ENCODE data around the gene ETNK2.

Gene ETNK2

DNA sequence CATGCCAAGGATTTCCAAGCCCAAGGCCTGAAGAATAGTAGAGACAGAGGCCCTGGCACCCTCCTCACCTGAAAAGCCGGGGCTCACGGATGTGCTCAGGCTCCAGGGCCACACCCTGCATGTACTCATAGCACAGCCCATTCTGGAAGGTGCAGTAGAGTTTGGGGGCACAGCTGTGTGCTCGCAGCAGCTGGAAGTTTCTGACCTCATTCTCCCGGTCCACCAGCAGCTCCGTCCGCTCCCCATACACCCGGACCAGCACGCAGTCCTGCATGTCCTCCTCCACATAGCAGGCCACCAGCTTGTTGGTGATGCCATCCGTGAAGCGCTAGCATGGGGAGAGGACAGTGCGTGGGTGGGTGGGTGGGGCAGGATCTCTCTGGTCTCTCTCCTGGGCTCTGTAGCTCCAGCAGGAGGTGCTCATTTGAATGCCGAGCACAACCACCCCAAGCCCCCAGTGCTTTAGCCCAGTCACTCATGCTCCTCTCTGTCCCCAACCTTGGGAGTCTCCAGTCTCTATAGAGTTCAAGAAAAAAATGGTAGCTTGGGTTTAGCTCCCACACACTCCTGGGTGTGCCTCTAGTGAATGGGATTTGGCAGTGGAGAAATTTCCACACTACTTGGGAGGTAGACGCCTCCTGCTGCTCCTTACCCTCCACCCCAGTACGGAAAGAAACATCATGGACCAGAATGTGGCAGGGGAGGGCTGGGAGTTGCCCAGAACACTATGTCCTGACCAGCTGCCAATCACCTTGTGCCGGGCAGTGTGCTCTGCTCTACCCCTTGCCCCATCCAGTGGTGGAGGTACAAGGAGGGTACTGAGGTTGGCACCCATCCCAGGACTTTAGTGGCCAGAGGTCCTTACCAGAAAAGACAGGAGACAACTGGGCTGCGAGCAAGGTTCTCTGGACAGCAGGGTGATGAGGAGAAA is 1.9 kb downstream of the ETNK2 start:
- peak in 1 of 51 donors; percentile 9 for DNase-seq

DNA sequence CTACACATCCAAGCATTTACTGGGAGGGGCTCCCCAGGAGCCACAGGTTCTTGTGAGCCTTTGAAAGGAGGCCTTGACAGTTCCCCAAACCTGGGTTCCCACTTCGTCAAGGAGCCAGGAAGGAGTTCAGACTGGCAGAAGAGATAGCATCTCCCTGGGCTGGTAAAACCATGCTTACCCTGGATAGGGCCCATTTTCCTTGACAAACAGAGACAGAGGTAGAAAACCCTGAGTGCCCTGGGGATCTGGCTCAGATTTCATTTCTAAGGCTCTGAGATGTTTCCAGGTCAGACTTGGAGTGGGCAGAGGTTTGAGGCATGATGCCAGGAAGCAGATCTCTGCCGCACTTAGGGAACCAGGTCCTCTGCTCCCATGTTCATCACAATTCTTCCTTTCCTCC is 2.7 kb downstream of the ETNK2 start:
- no peak for DNase-seq

- DNase-seq = peak in 2 of 51 donors; percentile 10 to 11
Observed at GRCh38 chr1:204147406-204148383, 4.1 kb downstream of the ETNK2 start.

- DNase-seq = no peak
Observed at GRCh38 chr1:204146965-204147364, 4.9 kb downstream of the ETNK2 start.

DNA sequence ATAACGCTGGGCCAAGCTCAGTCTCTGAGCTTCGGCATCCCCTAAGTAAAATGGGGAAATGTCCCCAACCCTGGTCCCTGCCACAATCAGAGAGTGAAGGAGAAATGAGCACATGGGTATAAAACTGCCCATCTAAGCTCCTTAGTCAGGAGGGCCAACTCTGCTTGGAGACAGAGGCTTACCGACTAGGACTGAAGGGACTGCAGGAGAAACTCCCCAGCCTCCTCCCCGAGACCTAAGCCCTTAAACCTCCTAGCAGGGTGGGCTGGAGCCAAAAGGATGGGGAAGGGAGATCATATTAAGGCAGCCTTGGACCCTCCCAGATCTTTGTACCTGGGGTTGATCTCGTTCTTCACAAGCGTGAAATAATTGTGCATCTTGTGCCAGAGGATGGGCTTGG is 5.5 kb downstream of the ETNK2 start:
- no peak for DNase-seq

DNA sequence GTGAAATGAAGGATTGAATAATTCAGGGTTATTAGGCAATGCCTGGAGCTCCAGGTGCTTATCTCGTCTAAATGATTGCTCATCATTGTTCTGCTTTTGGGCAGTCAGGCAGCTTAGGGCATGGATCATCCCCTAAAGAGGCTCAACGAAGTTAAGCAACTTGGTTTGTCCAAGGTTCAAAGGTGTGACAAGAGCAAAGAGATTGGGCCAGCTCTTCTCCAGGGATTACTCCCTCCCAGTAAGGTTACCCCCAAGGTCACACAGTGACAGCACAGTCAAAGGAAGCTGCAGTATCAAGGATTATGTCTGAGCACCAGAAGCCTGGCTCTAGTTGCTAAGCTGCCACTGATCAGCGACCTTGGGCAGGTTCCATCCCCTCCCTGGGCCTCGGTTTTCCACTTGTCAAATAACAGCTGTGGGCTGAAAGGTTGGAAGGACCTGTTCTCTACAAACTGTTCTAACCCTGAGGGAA is 6.8 kb downstream of the ETNK2 start:
- DNase-seq = no peak

DNA sequence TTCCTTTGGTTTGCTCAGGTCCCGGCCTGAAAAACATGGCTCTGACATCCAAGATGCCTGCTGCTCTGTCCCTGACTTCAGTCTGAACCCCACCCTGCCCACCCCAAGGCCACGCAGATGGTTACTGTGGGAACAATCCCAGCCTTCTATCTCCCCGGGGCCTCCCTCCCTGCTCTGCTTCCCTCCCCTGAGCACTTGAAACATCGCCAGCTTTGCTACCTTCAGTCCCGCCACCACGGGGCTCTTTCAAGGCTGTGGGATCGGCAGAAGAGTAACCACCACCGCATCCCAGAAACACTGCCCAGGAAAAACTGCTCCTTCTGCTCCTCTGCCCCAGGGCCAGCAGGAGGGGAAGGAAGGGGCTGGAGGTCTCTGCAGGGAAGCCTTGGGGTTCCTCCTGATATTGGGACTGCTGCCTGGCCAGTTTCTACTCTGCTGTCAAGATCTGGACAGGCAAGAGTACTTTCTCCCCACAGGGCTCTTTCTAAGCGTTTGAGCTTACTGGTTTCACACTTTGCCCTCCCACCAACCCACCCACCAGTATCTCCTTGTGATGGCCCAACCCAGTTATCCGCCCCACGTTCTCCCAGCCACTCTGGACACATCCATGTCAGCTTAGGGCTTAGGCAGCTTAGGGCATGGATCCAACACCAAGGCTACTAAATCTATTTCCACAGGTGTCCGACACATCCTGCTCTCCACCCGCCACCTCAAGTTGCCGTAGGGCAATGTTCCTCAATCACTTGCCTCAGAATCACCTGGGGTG is 8.4 kb downstream of the ETNK2 start:
- DNase-seq = no peak

GRCh38 chr1:204142032-204142974 is 9.5 kb downstream of the ETNK2 start:
- DNase-seq = no peak

DNA sequence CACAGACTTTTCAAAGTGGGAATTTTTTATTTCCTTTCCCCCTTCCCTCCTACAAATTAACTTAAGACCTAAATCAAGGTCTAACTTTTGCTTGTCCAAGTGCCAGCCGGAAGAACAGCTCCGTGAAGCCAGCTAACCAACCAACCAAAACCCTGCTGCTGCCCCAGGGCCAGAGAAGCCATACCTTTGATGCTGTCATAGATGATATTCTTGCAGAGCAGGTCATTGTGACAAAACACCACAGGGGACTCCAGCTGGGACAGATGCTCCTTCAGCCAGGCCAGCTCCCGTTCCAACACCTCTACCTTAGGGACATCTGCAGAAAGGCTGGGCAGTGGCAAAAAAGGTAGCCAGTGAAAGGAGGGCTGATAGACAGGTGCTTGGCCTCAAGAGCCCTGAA is 10.7 kb downstream of the ETNK2 start:
- no peak for DNase-seq

GRCh38 chr1:204139952-204140351 is 11.9 kb downstream of the ETNK2 start:
- DNase-seq = no peak

DNA sequence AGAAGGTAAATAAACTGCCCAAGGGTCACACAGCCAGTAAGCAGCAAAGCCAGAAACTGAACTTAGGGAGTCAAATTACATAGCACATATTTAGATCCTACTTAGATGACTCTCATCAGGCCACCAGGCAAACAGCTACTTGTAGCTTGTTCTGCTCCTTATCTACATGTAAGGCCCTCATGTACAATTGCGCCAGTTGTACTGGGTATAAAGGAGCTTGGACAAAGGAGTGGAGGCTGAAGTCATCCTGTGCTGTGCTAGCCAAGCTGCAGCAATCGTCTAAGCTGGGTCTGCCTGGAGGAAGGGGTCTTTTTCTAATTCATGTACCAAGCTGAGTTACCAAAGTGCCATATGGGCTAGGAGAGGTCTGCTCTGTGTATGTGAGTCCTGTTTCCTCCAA is 12.8 kb downstream of the ETNK2 start:
- no peak for DNase-seq

GRCh38 chr1:204136814-204137213 is 15.0 kb downstream of the ETNK2 start:
- no peak for DNase-seq

- DNase-seq = no peak
Observed at GRCh38 chr1:204134103-204134502, 17.7 kb downstream of the ETNK2 start.

GRCh38 chr1:204132718-204133117 is 19.1 kb downstream of the ETNK2 start:
- no peak for DNase-seq

- DNase-seq = no peak
Observed at GRCh38 chr1:204131978-204132377, 19.9 kb downstream of the ETNK2 start.

DNA sequence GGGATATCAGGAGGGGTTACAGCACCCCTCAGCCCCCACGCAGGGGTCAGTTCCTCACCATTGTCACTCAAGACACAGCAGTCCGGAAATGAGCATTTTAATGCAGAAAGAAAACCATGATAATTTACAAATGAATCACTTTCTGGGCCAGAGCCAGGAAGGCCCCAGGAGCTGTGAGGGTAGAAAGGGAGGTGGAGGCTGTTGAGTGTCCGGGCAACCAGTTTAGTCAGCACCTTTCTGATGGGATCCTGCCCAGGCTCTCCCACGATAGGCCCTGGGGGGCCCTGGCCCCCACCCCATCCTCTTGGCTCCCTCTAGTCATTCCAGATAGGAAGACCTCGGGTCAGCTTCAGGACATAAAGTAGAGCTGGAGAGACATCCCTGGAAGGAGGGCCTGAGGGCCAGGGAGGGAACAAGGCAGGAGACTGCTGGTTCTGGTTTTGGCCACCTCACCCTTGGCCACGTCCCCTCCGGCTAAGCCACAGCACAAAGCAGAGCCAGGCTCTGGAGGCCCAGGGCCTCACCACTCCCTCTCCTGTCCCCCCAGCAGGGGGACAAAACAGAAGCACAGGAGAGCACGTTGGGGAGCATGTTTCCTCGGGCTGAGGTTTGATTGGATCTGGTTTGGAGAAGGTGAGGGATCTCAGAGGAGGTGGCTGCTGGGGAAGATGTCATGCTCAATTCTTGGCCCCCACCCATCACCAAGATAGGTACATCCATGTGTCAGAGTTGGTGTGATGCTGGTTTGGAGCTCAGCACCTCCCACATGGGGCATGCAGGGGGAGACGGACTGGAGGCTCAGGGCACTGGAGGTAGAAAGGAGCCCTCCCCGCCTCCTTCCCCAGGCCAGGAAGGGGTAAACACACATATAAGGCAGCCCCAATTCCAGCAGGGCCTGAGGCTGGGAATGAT is 20.6 kb downstream of the ETNK2 start:
- peak in 3 of 51 donors; percentile 23 to 35 (median 32) for DNase-seq

DNA sequence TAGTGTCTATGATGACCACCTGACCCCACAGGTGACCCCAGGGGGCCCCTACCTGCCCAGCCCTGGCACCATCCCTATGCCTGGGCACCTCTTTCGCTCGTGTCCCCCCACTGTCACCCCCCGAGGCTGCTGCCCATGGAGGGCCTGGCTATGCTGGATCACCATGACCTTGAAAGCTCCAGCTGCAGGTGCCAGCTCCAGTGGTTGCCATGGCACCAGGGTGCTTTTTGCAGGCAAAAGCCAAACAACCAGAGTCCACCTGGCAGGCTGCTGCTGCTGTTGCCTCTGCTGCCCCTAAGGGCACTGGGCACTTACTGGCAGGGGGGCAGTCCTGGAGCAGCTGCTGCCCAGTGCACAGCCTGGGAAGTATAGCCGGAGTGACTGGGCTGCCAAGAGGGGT is 21.7 kb downstream of the ETNK2 start:
- DNase-seq = peak in 15 of 51 donors; percentile 10 to 59 (median 27)

DNA sequence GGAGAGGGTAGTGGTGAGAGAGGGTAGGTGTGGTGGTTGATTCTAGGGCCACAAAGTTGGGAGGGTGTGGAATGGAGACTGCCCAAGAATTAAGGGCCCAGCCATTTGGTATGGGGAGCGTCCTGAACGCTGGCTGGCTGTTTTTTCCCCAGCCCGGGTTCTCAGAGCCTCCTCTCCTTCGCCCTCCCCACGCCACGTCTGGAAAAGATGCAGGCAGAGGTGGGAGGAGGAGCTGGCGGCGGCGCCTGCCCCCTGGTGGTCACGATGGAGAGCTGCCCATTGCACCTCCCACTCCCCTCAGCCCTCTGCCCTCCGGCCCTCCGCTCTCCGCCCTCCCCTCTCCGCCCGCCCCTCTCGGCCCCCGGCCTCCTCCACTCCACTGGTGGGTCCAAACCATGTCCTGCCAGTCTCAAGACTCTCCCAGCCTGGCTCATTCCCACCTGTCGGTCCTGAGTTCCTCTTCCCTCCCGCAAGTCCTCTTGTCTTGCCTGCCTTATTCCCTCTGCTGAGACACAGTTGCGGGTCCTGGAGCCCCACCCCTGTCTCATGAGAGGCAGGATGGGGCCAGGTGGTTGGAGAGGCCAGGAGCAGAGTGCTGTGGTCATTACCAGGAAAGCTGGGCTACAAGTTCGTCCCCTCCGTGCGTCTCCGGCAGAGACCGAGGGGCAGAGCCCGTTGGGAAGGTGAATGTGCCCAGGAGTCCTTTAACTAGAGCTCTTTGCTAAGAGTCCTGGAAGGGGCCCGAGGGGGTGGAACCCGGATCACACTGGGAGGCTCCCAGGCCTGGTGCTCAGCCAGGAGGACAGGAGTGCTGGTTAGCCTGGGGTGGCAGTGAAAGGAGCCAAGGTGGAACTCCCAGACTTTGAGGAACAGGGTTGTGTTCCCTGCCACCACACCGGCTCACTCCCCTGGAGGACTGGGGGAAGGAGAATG is 22.6 kb downstream of the ETNK2 start:
- DNase-seq = peak in 44 of 51 donors; percentile 20 to 78 (median 52)

Measured in hypothalamus (tissue), 51 donors.